ENCODE data around the gene EIF4G3. TPM values are rescaled to one million over a fixed set of nuclear protein-coding genes. Genes with fewer than 3 reads are reported as not detected.

The EIF4G3 gene
- total and polyA plus RNA-seq, 2 of the 8 experiments (the other 6 are each of a cell fraction or from before 2014, with no cell fraction given): 47.5 to 66.6 TPM

DNA sequence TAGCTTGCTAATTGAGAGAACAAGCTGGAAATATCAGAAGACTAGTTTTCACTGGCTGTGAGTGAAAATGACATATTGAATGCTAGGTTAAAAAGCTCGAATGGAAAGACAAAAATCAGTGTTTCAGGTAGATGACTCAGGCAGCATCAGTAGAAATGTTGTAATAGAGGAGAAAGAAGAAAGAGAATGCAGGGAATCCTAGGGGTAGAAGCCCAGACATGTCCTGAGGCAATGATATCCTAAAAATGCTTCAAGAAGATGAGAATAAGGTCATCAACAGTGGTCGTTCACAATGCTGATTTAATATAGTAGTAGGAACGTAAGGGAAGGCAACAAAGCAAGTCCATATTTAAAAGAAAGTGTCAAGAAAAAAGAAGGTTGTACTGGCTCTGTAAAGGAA is 292.9 kb downstream of the EIF4G3 start:
- no peak overlapping the region for H3K4me3 ChIP-seq (ENCODE audit: extremely low read depth in 1 of 4, insufficient read depth in 2 of 4, low read depth in 3 of 4, low read length in 4 of 4)
- H2AFZ ChIP-seq (ENCODE audit: low read length): no peak overlapping the region
- no peak overlapping the region for H4K8ac ChIP-seq (ENCODE audit: extremely low read depth, insufficient read depth, low read length)
- H3K18ac ChIP-seq (ENCODE audit: extremely low read depth, low read length): no peak overlapping the region
- no peak overlapping the region for H2BK15ac ChIP-seq (ENCODE audit: low read length)
- no peak for DNase-seq (ENCODE audit: low read depth in 1 of 2, low spot score in 2 of 2)
- H3K4ac ChIP-seq (replicated peaks; ENCODE audit: insufficient read length, low read depth, low read length): no peak overlapping the region
- H4K20me1 ChIP-seq (replicated peaks in 1 of 2; ENCODE audit: control insufficient read depth in 1 of 2, insufficient read depth in 2 of 2, low read length in 2 of 2): no peaks in the 10 kb centered on the region
- WGBS, 2 experiments (ENCODE audit: extremely low coverage in 1 of 2, insufficient coverage in 1 of 2, insufficient read length in 1 of 2, insufficient replicate concordance in 2 of 2, low coverage in 1 of 2, low lambda C conversion rate in 2 of 2, missing lambda C conversion rate in 1 of 2): 88% methylated on average over 3 of the region's 3 CpGs; no CpG with 5 or more reads in 1 of the 2 experiments
- H3K23ac ChIP-seq (ENCODE audit: insufficient read length): no peak overlapping the region
- H2BK20ac ChIP-seq (ENCODE audit: low read length): no peak overlapping the region
- POLR2A ChIA-PET (ENCODE audit: partially characterized antibody): interaction anchor here (0.6 kb wide), 1 partner anchor 52 kb away, joined by 5 read pairs; no protein-coding TSS in a partner anchor
- no peak overlapping the region for H3K9ac ChIP-seq (replicated peaks in 1 of 4; ENCODE audit: extremely low read depth in 1 of 4, low read depth in 3 of 4, low read length in 3 of 4)
- H2BK12ac ChIP-seq (ENCODE audit: low read depth, low read length): no peak overlapping the region
- H3K56ac ChIP-seq (replicated peaks; ENCODE audit: insufficient read length, low read depth, low read length): no peak overlapping the region
- H3K4me2 ChIP-seq (ENCODE audit: insufficient read depth in 1 of 2, low read depth in 2 of 2, low read length in 2 of 2): no peak overlapping the region
- no peak overlapping the region for H2BK120ac ChIP-seq (replicated peaks; ENCODE audit: low read depth, low read length)
- H3K23me2 ChIP-seq (ENCODE audit: low read depth, low read length): no peaks in the 10 kb centered on the region
- no peak overlapping the region for H2AK5ac ChIP-seq (ENCODE audit: low read depth, low read length)
- no peak overlapping the region for H3K27ac ChIP-seq (ENCODE audit: low read depth, low read length)
- CTCF ChIA-PET (ENCODE audit: partially characterized antibody): interaction anchor here (0.6 to 1.3 kb wide), 2 partner anchors 105 to 311 kb away, joined by 3 to 4 read pairs; no protein-coding TSS in a partner anchor
- H3K4me1 ChIP-seq (replicated peaks in 1 of 4; ENCODE audit: control insufficient read depth in 3 of 4, insufficient read depth in 4 of 4, low read length in 3 of 4): no peaks in the 10 kb centered on the region
- no peaks in the 10 kb centered on the region for H3K9me3 ChIP-seq (ENCODE audit: insufficient read depth in 2 of 2, low read depth in 1 of 2, low read length in 1 of 2)
- H3K36me3 ChIP-seq (ENCODE audit: control insufficient read depth in 2 of 4, insufficient read depth in 4 of 4, low read length in 3 of 4): peaks cover 0 to 11% (median 3%) of the 10 kb centered on the region in 4 experiments; a peak in 5 of 8 replicates
- TF ChIP-seq TAF7 (optimal IDR thresholded peaks at IDR 0.05; ENCODE audit: borderline replicate concordance, low read depth, low read length): no peak
- no peak for TF ChIP-seq TAF1 (IDR thresholded peaks at IDR 0.05; ENCODE audit: low read depth, low read length)
- TF ChIP-seq PHF8 (conservative IDR thresholded peaks at IDR 0.05; ENCODE audit: low read depth, low read length): no peak
- no peak for TF ChIP-seq BACH1 (IDR thresholded peaks at IDR 0.05; ENCODE audit: low read length)
- no peak for TF ChIP-seq SP2 (IDR thresholded peaks at IDR 0.05; ENCODE audit: low read length)
- TF ChIP-seq CREB1 (IDR thresholded peaks at IDR 0.05): no peak
- no peak for TF ChIP-seq GTF2F1 (IDR thresholded peaks at IDR 0.05; ENCODE audit: borderline replicate concordance, low read depth, low read length)
- no peak for FAIRE-seq
- H3K79me2 ChIP-seq (ENCODE audit: control insufficient read depth in 1 of 2, insufficient read depth in 2 of 2, low read length in 2 of 2): no peaks in the 10 kb centered on the region
- no peak overlapping the region for H4K91ac ChIP-seq (replicated peaks; ENCODE audit: insufficient read length, low read length)
- no peaks in the 10 kb centered on the region for H3K27me3 ChIP-seq (replicated peaks in 1 of 4; ENCODE audit: control insufficient read depth in 3 of 4, extremely low read depth in 1 of 4, insufficient read depth in 3 of 4, low read length in 3 of 4)
- H3K79me1 ChIP-seq (ENCODE audit: low read depth, low read length): no peaks in the 10 kb centered on the region
- H3K14ac ChIP-seq (ENCODE audit: insufficient read length): no peak overlapping the region
- no peak overlapping the region for H2BK5ac ChIP-seq (ENCODE audit: low read depth, low read length)
- no peak overlapping the region for H4K5ac ChIP-seq (ENCODE audit: insufficient read length, low read depth, low read length)
